SU-DHL-6 (cell line): ENCODE results near the gene HMG20A.

Source experiments
- EZH2phosphoT487 ChIP-seq: fragments of 200-600 bp; sonication (generic), shearing (Covaris generic); conservative IDR thresholded peaks from 2 replicates; pipeline ENCODE4 v1.6.1; 2018; ENCODE audit warnings: mild to moderate bottlenecking, antibody characterized with exemption, low read length, moderate library complexity, mixed read lengths
- TF ChIP-seq, protein P1 (sequence below): fragments of 200-600 bp; sonication (generic); IDR thresholded peaks from one replicate; pipeline ENCODE4 v1.5.1; 2017; ENCODE audit warnings: antibody characterized with exemption, mild to moderate bottlenecking, low read length, moderate library complexity; ENCODE audit not compliant: insufficient read depth, poor library complexity, severe bottlenecking

DNA sequence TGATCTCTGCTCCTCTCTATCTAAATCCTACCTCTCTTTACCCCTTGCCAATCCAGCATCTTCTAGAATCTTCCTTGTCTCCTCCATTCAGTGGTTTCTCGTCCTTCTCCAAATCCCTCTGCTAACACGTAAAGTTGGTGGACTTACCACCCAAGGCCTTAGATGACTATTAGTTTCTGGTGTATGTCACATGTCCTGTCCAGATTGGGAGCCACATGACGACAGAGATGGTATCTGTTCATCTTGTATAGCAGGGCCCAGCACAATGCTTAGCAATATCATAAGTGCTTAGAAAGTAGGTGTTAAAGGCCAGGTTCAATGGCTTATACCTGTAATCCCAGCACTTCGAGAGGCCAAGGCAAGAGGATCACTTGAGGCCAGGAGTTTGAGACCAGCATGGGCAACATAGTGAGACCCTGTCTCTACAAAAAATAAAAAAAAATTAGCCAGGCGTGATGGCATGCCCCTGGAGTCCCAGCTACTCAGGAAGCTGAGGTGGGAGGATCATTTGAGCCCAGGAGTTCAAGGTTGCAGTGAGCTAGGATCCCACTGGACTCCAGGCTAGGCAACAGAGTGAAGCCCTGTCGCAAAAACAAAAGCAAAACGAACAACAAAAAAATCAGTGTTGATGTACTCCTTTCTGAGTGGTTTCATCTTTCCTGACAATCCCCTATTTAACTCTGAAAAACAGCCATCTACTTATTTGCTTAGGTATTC, 81.8 kb downstream of the HMG20A start:
- TF ChIP-seq, protein P1, sequence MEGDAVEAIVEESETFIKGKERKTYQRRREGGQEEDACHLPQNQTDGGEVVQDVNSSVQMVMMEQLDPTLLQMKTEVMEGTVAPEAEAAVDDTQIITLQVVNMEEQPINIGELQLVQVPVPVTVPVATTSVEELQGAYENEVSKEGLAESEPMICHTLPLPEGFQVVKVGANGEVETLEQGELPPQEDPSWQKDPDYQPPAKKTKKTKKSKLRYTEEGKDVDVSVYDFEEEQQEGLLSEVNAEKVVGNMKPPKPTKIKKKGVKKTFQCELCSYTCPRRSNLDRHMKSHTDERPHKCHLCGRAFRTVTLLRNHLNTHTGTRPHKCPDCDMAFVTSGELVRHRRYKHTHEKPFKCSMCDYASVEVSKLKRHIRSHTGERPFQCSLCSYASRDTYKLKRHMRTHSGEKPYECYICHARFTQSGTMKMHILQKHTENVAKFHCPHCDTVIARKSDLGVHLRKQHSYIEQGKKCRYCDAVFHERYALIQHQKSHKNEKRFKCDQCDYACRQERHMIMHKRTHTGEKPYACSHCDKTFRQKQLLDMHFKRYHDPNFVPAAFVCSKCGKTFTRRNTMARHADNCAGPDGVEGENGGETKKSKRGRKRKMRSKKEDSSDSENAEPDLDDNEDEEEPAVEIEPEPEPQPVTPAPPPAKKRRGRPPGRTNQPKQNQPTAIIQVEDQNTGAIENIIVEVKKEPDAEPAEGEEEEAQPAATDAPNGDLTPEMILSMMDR: no peak
- TF ChIP-seq EZH2phosphoT487: no peak
